Neutrophil (primary cell): ENCODE measurements around the gene ARNT2.

ENCODE experiments used
- H3K27ac ChIP-seq: fragments of 200-600 bp; sonication (generic); 2 replicates; pipeline ENCODE4 v1.5.1; 2016; ENCODE audit warnings: mild to moderate bottlenecking, moderate library complexity
- H3K27me3 ChIP-seq: fragments of 200-600 bp; sonication (generic); 2 replicates; pipeline ENCODE4 v1.6.0; 2016; ENCODE audit warnings: mild to moderate bottlenecking
- H3K36me3 ChIP-seq: fragments of 200-600 bp; sonication (generic); 2 replicates; pipeline ENCODE4 v1.5.1; 2017
- H3K4me1 ChIP-seq, 2 experiments: fragments of 200-600 bp in 1 of 2; sonication (generic) in 1 of 2; 1 replicate in 1 of 2; 2 replicates in 1 of 2; pipeline versions ENCODE4 v1.5.1 to v1.6.1; 2013 to 2016; ENCODE audit warnings: low read depth in 1 of 2, low read length in 1 of 2, mild to moderate bottlenecking in 1 of 2, moderate library complexity in 1 of 2; ENCODE audit not compliant: control insufficient read depth in 1 of 2, insufficient read depth in 1 of 2
- H3K4me3 ChIP-seq, 2 experiments: fragments of 200-600 bp in 1 of 2; sonication (generic) in 1 of 2; 1 replicate in 1 of 2; 2 replicates in 1 of 2; pipeline ENCODE4 v1.5.1; 2013 to 2016; ENCODE audit warnings: low read depth in 1 of 2, low read length in 1 of 2, mild to moderate bottlenecking in 1 of 2, moderate library complexity in 1 of 2
- H3K9me3 ChIP-seq: fragments of 200-600 bp; sonication (generic); 2 replicates; pipeline ENCODE4 v1.5.1; 2016
- CTCF ChIP-seq: fragments of 200-600 bp; sonication (generic); IDR thresholded peaks from 2 replicates; pipeline ENCODE4 v1.5.1; 2016; ENCODE audit warnings: antibody characterized with exemption

Gene ARNT2

GRCh38 chr15:80605591-80606150, 201.5 kb downstream of the ARNT2 start:
- no peaks in the 10 kb centered on the region for H3K9me3 ChIP-seq
- no peak overlapping the region for H3K27ac ChIP-seq
- H3K4me3 ChIP-seq: no peak overlapping the region
- H3K4me1 ChIP-seq: no peaks in the 10 kb centered on the region
- TF ChIP-seq CTCF: no peak
- peaks cover 29% of the 10 kb centered on the region for H3K27me3 ChIP-seq
- H3K36me3 ChIP-seq: no peaks in the 10 kb centered on the region

- Histone ChIP-seq H3K27me3 (peaks cover 25% of the 10 kb centered on the region), H3K4me1 (no peaks in the 10 kb centered on the region), H3K4me3 (no peak overlapping the region), H3K36me3 (no peaks in the 10 kb centered on the region), H3K9me3 (no peaks in the 10 kb centered on the region), H3K27ac (no peak overlapping the region)
- no peak for TF ChIP-seq CTCF
Measured at GRCh38 chr15:80606511-80607071, 202.4 kb downstream of the ARNT2 start.

- H3K9me3 ChIP-seq: no peaks in the 10 kb centered on the region
- H3K27me3 ChIP-seq: peaks cover 25% of the 10 kb centered on the region
- H3K4me1 ChIP-seq: no peaks in the 10 kb centered on the region
- no peak overlapping the region for H3K27ac ChIP-seq
- TF ChIP-seq CTCF: no peak
- H3K36me3 ChIP-seq: no peaks in the 10 kb centered on the region
- H3K4me3 ChIP-seq: no peak overlapping the region
Measured at GRCh38 chr15:80607287-80607980, 203.3 kb downstream of the ARNT2 start.

- Histone ChIP-seq H3K27ac (no peak overlapping the region), H3K9me3 (no peaks in the 10 kb centered on the region), H3K4me1 (no peaks in the 10 kb centered on the region), H3K27me3 (peaks cover 25% of the 10 kb centered on the region), H3K4me3 (no peak overlapping the region), H3K36me3 (no peaks in the 10 kb centered on the region)
- TF ChIP-seq CTCF: no peak
Measured at GRCh38 chr15:80608688-80609087, 204.5 kb downstream of the ARNT2 start.

GRCh38 chr15:80609091-80609490, 204.9 kb downstream of the ARNT2 start:
- no peak for TF ChIP-seq CTCF
- no peaks in the 10 kb centered on the region for H3K4me1 ChIP-seq
- H3K4me3 ChIP-seq: no peak overlapping the region
- no peaks in the 10 kb centered on the region for H3K36me3 ChIP-seq
- no peaks in the 10 kb centered on the region for H3K9me3 ChIP-seq
- H3K27ac ChIP-seq: no peak overlapping the region
- peaks cover 25% of the 10 kb centered on the region for H3K27me3 ChIP-seq
